ENCODE results near the gene FMN1. TPM values are rescaled to one million over a fixed set of nuclear protein-coding genes. Genes with fewer than 3 reads are reported as not detected.
"Not testable (repeated sequence)": the region's sequence is repeated elsewhere in the genome, so short reads cannot be mapped to it uniquely, and the experiment has no call there.

FMN1 gene
- total RNA-seq, 1 donor from 2014 or later: 4.0 TPM

- H3K9me3 Mint-ChIP-seq (ENCODE audit: low read depth): no peaks in the 10 kb centered on the region
- peaks cover 4% of the 10 kb centered on the region for H3K4me1 Mint-ChIP-seq (ENCODE audit: low read depth)
- H3K4me3 Mint-ChIP-seq (ENCODE audit: unreplicated experiment): no peak overlapping the region
- no peak for DNase-seq (ENCODE audit: low spot score)
- no peak for TF ChIP-seq CTCF (IDR thresholded peaks at IDR 0.05)
- no peaks in the 10 kb centered on the region for H3K36me3 Mint-ChIP-seq (ENCODE audit: low read depth)
- no peaks in the 10 kb centered on the region for H3K27me3 Mint-ChIP-seq (ENCODE audit: low read depth)
- no peak overlapping the region for H3K27ac Mint-ChIP-seq (ENCODE audit: unreplicated experiment)
Measured at GRCh38 chr15:33074212-33074611, 120.3 kb downstream of the FMN1 start.

GRCh38 chr15:33071451-33071850 lies 123.1 kb downstream of the FMN1 start:
- Mint-ChIP-seq H3K4me3 (ENCODE audit: unreplicated experiment) (no peak overlapping the region), H3K27ac (ENCODE audit: unreplicated experiment) (no peak overlapping the region), H3K27me3 (ENCODE audit: low read depth) (no peaks in the 10 kb centered on the region), H3K9me3 (ENCODE audit: low read depth) (no peaks in the 10 kb centered on the region), H3K36me3 (ENCODE audit: low read depth) (no peaks in the 10 kb centered on the region), H3K4me1 (ENCODE audit: low read depth) (peaks cover 31% of the 10 kb centered on the region)
- TF ChIP-seq CTCF (IDR thresholded peaks at IDR 0.05): no peak
- no peak for DNase-seq (ENCODE audit: low spot score)

GRCh38 chr15:33069903-33070302 lies 124.6 kb downstream of the FMN1 start:
- H3K4me1 Mint-ChIP-seq (ENCODE audit: low read depth): peaks cover 44% of the 10 kb centered on the region
- DNase-seq (ENCODE audit: low spot score); H3K27me3 Mint-ChIP-seq (ENCODE audit: low read depth); H3K27ac Mint-ChIP-seq (ENCODE audit: unreplicated experiment); H3K9me3 Mint-ChIP-seq (ENCODE audit: low read depth); H3K4me3 Mint-ChIP-seq (ENCODE audit: unreplicated experiment); H3K36me3 Mint-ChIP-seq (ENCODE audit: low read depth): not testable (repeated sequence)

GRCh38 chr15:33069161-33069560 lies 125.4 kb downstream of the FMN1 start:
- H3K4me1 Mint-ChIP-seq (ENCODE audit: low read depth): peaks cover 51% of the 10 kb centered on the region
- DNase-seq (ENCODE audit: low spot score): no peak
- no peaks in the 10 kb centered on the region for H3K27me3 Mint-ChIP-seq (ENCODE audit: low read depth)
- H3K36me3 Mint-ChIP-seq (ENCODE audit: low read depth): no peaks in the 10 kb centered on the region
- no peak for TF ChIP-seq CTCF (IDR thresholded peaks at IDR 0.05)
- H3K27ac Mint-ChIP-seq (ENCODE audit: unreplicated experiment): peak overlapping the region; percentile 89
- no peaks in the 10 kb centered on the region for H3K9me3 Mint-ChIP-seq (ENCODE audit: low read depth)
- no peak overlapping the region for H3K4me3 Mint-ChIP-seq (ENCODE audit: unreplicated experiment)

- H3K36me3 Mint-ChIP-seq (ENCODE audit: low read depth): no peaks in the 10 kb centered on the region
- peaks cover 57% of the 10 kb centered on the region for H3K4me1 Mint-ChIP-seq (ENCODE audit: low read depth)
- peak overlapping the region; percentile 39 for H3K4me3 Mint-ChIP-seq (ENCODE audit: unreplicated experiment)
- DNase-seq (ENCODE audit: low spot score): no peak
- no peaks in the 10 kb centered on the region for H3K27me3 Mint-ChIP-seq (ENCODE audit: low read depth)
- H3K9me3 Mint-ChIP-seq (ENCODE audit: low read depth): no peaks in the 10 kb centered on the region
- peak overlapping the region; percentile 89 for H3K27ac Mint-ChIP-seq (ENCODE audit: unreplicated experiment)
- TF ChIP-seq CTCF (IDR thresholded peaks at IDR 0.05): no peak
Measured at GRCh38 chr15:33068511-33068990, 126.0 kb downstream of the FMN1 start.

- Mint-ChIP-seq H3K27ac (ENCODE audit: unreplicated experiment) (peak overlapping the region; percentile 89), H3K9me3 (ENCODE audit: low read depth) (no peaks in the 10 kb centered on the region), H3K27me3 (ENCODE audit: low read depth) (no peaks in the 10 kb centered on the region), H3K4me3 (ENCODE audit: unreplicated experiment) (peak overlapping the region; percentile 39), H3K4me1 (ENCODE audit: low read depth) (peaks cover 62% of the 10 kb centered on the region), H3K36me3 (ENCODE audit: low read depth) (no peaks in the 10 kb centered on the region)
- DNase-seq (ENCODE audit: low spot score): no peak
- TF ChIP-seq CTCF (IDR thresholded peaks at IDR 0.05): no peak
Measured at GRCh38 chr15:33068007-33068481, 126.5 kb downstream of the FMN1 start.

Data from chondrocyte (in vitro differentiated cells).